Measurements from ENCODE around the gene FBXL17.
A peak's percentile ranks its signal among the peaks of the same experiment; 100 is the strongest.

Gene FBXL17

DNA sequence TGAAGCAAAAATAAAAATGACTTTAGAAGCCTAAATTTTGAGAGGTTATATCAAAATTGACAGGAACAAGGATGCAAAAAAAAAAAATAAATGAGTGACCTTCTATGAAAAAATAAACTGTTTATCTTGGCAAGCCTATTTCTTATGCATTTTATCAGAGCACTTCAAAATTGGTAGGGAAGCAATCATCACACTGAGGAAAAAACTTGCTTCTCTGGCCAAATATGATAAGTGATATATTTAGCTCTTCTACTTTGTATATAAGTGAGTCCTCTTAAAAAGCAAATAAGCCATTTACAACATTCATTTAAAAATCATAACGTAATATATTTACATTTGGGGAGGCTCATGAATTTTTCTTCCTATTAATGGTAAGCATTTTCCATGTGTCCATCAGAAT, 287.1 kb downstream of the FBXL17 start:
- Histone ChIP-seq H3K9me3 (ENCODE audit: control insufficient read depth, insufficient read depth, low read depth, low read length) (no peaks in the 10 kb centered on the region), H3K27ac (ENCODE audit: low read depth, low read length) (no peak overlapping the region), H3K36me3 (ENCODE audit: control insufficient read depth, insufficient read depth, low read length) (no peaks in the 10 kb centered on the region), H3K27me3 (ENCODE audit: control insufficient read depth, insufficient read depth, low read length) (no peaks in the 10 kb centered on the region), H3K9ac (ENCODE audit: low read length) (no peak overlapping the region), H3K4me3 (ENCODE audit: low read depth, low read length) (no peak overlapping the region), H3K4me1 (ENCODE audit: control insufficient read depth, insufficient read depth, low read length) (peaks cover 22% of the 10 kb centered on the region)

DNA sequence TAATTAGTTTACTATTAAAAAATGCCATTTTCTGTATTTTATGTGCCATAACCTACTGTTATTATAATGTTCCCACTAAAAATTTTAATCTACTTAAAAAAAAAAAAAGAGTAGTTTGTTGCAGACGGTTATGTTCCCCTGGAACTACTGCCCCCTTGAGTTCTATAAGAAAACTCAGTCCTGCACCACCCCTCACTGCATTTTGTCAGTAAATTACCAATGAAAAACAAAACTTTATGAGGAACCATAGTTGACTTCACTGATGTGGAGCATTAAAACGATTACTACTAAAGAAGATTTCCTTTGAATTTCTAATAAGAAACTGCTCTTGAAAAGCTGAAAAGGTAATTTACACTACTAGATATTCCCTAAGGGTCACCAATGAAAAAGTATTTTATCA, 288.7 kb downstream of the FBXL17 start:
- H3K4me3 ChIP-seq (ENCODE audit: low read depth, low read length), result no peak overlapping the region
- H3K9ac ChIP-seq (ENCODE audit: low read length), result no peak overlapping the region
- peaks cover 22% of the 10 kb centered on the region for H3K4me1 ChIP-seq (ENCODE audit: control insufficient read depth, insufficient read depth, low read length)
- no peaks in the 10 kb centered on the region for H3K9me3 ChIP-seq (ENCODE audit: control insufficient read depth, insufficient read depth, low read depth, low read length)
- H3K27ac ChIP-seq (ENCODE audit: low read depth, low read length), result no peak overlapping the region
- H3K36me3 ChIP-seq (ENCODE audit: control insufficient read depth, insufficient read depth, low read length), result no peaks in the 10 kb centered on the region
- H3K27me3 ChIP-seq (ENCODE audit: control insufficient read depth, insufficient read depth, low read length), result no peaks in the 10 kb centered on the region

DNA sequence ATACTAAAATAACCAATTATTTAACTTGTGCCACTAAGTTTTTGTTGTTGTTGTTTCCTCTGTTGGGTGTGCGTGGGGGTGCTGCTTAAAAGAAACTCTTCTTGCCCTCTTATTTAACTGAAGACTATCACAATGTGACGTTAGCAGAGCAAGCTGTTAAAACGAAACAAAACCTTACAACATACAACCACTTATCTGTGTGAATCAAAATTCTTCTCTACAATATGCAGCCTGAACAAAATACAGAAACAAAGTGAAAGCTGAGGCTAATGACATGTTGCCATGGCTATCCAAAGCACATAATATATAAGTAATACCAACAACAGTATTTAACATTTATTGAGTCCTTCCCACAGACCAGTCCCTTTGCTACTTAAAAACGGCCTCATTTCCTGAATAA, 291.0 kb downstream of the FBXL17 start:
- Histone ChIP-seq H3K9me3 (ENCODE audit: control insufficient read depth, insufficient read depth, low read depth, low read length) (no peaks in the 10 kb centered on the region), H3K4me1 (ENCODE audit: control insufficient read depth, insufficient read depth, low read length) (peaks cover 22% of the 10 kb centered on the region), H3K27me3 (ENCODE audit: control insufficient read depth, insufficient read depth, low read length) (no peaks in the 10 kb centered on the region), H3K36me3 (ENCODE audit: control insufficient read depth, insufficient read depth, low read length) (no peaks in the 10 kb centered on the region), H3K27ac (ENCODE audit: low read depth, low read length) (no peak overlapping the region), H3K9ac (ENCODE audit: low read length) (no peak overlapping the region), H3K4me3 (ENCODE audit: low read depth, low read length) (no peak overlapping the region)

DNA sequence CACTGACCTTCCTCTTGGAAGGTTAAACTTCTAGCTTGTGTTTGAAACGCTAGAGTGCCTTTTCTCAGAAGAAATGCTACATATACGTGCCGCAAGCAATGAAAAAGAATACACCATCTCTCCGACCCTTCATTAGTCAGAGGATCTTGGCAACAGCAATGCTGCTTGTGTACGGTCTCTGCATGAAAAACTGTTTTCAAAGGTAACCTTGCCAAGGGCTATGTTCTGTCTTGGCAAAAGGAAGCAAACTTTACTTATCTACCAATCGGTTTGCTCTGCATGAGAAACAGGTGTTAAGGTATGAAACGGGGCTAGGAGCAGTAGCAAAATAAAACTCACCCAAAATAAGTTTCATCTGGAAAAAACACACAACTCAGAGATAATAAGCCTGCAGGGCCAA, 297.8 kb downstream of the FBXL17 start:
- Histone ChIP-seq H3K4me1 (ENCODE audit: control insufficient read depth, insufficient read depth, low read length) (peaks cover 62% of the 10 kb centered on the region), H3K9me3 (ENCODE audit: control insufficient read depth, insufficient read depth, low read depth, low read length) (no peaks in the 10 kb centered on the region), H3K27me3 (ENCODE audit: control insufficient read depth, insufficient read depth, low read length) (no peaks in the 10 kb centered on the region), H3K27ac (ENCODE audit: low read depth, low read length) (no peak overlapping the region), H3K4me3 (ENCODE audit: low read depth, low read length) (no peak overlapping the region), H3K36me3 (ENCODE audit: control insufficient read depth, insufficient read depth, low read length) (no peaks in the 10 kb centered on the region), H3K9ac (ENCODE audit: low read length) (no peak overlapping the region)

DNA sequence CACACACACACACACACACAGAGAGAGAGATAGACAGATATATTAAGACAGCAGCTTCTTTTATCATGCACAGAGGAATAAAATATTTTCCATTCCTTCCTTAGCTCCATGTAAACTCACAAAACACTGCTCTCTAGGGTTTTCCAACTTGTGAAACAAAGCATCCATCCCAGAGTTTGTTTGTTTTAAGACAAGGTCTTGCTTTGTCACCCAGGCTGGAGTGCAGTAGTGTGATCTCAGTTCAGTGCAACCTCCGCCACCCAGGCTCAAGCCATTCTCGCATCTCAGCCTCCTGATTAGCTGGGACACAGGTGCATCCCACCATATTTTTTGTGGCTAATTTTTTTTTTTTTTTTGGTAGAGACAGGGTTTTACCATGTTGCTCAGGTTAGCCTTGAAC, 298.7 kb downstream of the FBXL17 start:
- Histone ChIP-seq H3K36me3 (ENCODE audit: control insufficient read depth, insufficient read depth, low read length) (no peaks in the 10 kb centered on the region), H3K4me3 (ENCODE audit: low read depth, low read length) (no peak overlapping the region), H3K9ac (ENCODE audit: low read length) (no peak overlapping the region), H3K4me1 (ENCODE audit: control insufficient read depth, insufficient read depth, low read length) (peaks cover 67% of the 10 kb centered on the region), H3K27me3 (ENCODE audit: control insufficient read depth, insufficient read depth, low read length) (no peaks in the 10 kb centered on the region), H3K27ac (ENCODE audit: low read depth, low read length) (no peak overlapping the region), H3K9me3 (ENCODE audit: control insufficient read depth, insufficient read depth, low read depth, low read length) (no peaks in the 10 kb centered on the region)

DNA sequence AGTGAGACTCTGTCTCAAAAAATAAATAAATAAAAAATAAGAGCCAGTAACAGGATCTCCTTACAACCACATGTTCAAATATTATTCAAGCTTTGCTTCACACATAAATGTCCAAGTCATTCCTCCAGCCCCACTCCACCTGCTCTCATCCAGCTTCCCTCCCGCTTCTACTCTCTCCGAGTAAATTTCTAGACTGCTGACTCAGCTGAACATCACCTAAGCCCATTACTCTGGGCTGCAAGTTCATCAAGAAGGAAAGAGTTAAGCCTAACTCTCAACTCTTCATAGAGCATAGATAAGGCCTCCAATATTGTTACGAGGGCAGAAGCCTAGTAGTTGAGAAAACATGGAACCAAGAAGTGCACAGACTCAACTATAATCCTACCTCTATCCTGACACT, 300.2 kb downstream of the FBXL17 start:
- peak overlapping the region; percentile 80; the same call in 1 of the 2 replicates for H3K27ac ChIP-seq (ENCODE audit: low read depth, low read length)
- H3K4me3 ChIP-seq (ENCODE audit: low read depth, low read length), result no peak overlapping the region
- H3K9ac ChIP-seq (ENCODE audit: low read length), result no peak overlapping the region
- no peaks in the 10 kb centered on the region for H3K9me3 ChIP-seq (ENCODE audit: control insufficient read depth, insufficient read depth, low read depth, low read length)
- no peaks in the 10 kb centered on the region for H3K36me3 ChIP-seq (ENCODE audit: control insufficient read depth, insufficient read depth, low read length)
- H3K4me1 ChIP-seq (ENCODE audit: control insufficient read depth, insufficient read depth, low read length), result peaks cover 80% of the 10 kb centered on the region
- H3K27me3 ChIP-seq (ENCODE audit: control insufficient read depth, insufficient read depth, low read length), result no peaks in the 10 kb centered on the region

DNA sequence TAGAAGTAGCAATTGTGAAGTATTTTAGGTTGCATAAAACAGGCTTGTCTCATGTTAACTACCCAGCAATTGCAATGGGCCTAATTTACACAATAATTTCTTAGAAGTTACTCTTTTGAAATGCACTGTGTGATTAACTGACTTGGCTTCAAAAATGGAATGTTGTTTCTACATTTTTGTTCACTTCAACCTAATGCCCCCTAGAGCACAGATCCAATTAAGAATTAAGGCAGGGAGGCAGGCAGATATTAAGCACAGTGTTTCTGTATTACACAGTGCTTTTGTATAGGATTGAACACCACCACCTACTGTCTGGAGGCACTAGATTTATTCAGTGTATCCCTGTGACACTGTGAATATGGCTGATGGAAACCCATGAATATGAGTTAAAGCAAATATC, 302.1 kb downstream of the FBXL17 start:
- Histone ChIP-seq H3K4me1 (ENCODE audit: control insufficient read depth, insufficient read depth, low read length) (peaks cover 86% of the 10 kb centered on the region), H3K4me3 (ENCODE audit: low read depth, low read length) (0 out of 2 replicates have a peak overlapping the region, but pooled peaks have one; percentile 1), H3K9ac (ENCODE audit: low read length) (peak overlapping the region; percentile 24), H3K27ac (ENCODE audit: low read depth, low read length) (peak overlapping the region; percentile 80), H3K36me3 (ENCODE audit: control insufficient read depth, insufficient read depth, low read length) (no peaks in the 10 kb centered on the region), H3K27me3 (ENCODE audit: control insufficient read depth, insufficient read depth, low read length) (no peaks in the 10 kb centered on the region), H3K9me3 (ENCODE audit: control insufficient read depth, insufficient read depth, low read depth, low read length) (no peaks in the 10 kb centered on the region)

DNA sequence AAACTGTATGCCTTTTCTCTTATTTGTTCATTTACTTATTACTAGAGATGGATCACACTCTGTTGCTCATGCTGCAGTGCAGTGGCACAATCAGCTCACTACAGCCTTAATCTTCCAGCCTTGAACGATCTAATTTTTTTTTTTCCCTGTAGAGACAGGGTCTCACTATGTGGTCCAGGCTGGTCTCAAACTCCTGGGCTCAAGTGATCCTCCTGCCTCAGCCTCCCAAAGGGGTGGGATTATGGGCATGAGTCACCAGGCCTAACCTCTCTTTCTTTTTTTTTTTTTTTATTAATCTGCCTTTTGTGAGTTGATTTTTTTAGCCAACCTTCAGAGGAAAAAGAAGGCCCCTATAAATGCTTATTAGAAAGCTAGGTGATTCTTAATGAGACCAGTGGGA, 303.0 kb downstream of the FBXL17 start:
- H3K27ac ChIP-seq (ENCODE audit: low read depth, low read length), result peak overlapping the region; percentile 80; the same call in 1 of the 2 replicates
- peaks cover 1% of the 10 kb centered on the region for H3K9me3 ChIP-seq (ENCODE audit: control insufficient read depth, insufficient read depth, low read depth, low read length)
- peak overlapping the region; percentile 50 for H3K9ac ChIP-seq (ENCODE audit: low read length)
- H3K27me3 ChIP-seq (ENCODE audit: control insufficient read depth, insufficient read depth, low read length), result no peaks in the 10 kb centered on the region
- no peak overlapping the region for H3K4me3 ChIP-seq (ENCODE audit: low read depth, low read length)
- peaks cover 84% of the 10 kb centered on the region for H3K4me1 ChIP-seq (ENCODE audit: control insufficient read depth, insufficient read depth, low read length)
- no peaks in the 10 kb centered on the region for H3K36me3 ChIP-seq (ENCODE audit: control insufficient read depth, insufficient read depth, low read length)

DNA sequence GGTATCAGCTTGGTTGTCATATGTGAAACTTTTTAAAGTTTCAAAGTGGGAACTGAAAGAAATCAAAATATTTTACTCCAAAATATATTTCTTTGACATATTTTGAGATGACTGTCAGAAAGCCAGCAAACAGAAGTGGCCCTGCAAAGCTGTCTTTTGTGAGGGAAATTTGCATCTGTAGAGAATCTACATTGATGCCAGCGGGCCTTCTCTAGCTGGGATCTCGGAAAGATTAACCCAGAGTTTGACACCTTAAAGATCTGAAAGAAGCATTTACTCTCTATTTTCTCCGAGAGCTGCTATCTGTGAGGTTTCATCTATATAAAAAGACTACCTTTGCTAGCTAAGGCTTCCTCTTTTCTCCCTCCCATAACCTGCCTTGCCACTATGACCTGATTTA, 303.6 kb downstream of the FBXL17 start:
- peak overlapping the region; percentile 50 for H3K9ac ChIP-seq (ENCODE audit: low read length)
- peaks cover 79% of the 10 kb centered on the region for H3K4me1 ChIP-seq (ENCODE audit: control insufficient read depth, insufficient read depth, low read length)
- peaks cover 5% of the 10 kb centered on the region for H3K9me3 ChIP-seq (ENCODE audit: control insufficient read depth, insufficient read depth, low read depth, low read length)
- no peaks in the 10 kb centered on the region for H3K36me3 ChIP-seq (ENCODE audit: control insufficient read depth, insufficient read depth, low read length)
- no peaks in the 10 kb centered on the region for H3K27me3 ChIP-seq (ENCODE audit: control insufficient read depth, insufficient read depth, low read length)
- H3K4me3 ChIP-seq (ENCODE audit: low read depth, low read length), result no peak overlapping the region
- H3K27ac ChIP-seq (ENCODE audit: low read depth, low read length), result peak overlapping the region; percentile 91; the same call in 1 of the 2 replicates

DNA sequence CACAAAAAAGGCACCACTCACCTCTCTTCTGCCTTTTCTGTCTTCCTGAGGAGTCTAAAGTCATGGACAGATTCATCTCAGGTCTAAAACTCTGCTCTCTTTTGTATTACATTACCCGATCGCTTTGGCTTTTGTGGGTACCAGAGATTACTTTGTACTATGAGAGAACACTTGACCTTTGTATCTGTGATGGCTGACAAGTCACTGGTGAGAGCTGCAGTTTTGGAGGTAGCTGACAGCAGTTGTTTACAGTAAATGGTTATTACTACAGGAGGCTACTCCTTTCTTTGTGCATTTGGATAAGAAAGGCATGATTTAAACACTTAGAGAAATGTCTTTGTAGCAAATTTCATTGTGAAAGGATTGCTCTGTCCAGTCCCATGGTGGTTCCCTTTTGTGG, 307.3 kb downstream of the FBXL17 start:
- peaks cover 9% of the 10 kb centered on the region for H3K9me3 ChIP-seq (ENCODE audit: control insufficient read depth, insufficient read depth, low read depth, low read length)

DNA sequence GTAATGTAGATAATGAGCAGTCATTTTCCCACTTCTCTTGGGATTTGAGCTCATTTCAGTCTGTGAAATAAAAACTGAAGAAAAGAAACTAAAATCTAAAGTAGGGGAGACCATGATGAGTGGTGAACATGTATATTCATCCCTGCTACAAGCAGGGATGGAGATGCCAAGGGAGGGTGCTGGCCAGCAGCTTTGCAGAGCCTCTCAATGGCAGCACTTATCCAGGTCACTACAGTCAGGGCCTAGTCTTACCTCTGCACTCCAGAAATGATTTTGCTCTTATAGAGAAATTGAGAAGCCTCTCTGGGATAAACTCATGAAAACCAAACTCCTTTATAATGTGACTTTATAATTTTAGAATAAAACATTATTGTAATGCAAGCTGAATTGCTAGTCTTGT, 317.6 kb downstream of the FBXL17 start:
- no peaks in the 10 kb centered on the region for H3K27me3 ChIP-seq (ENCODE audit: control insufficient read depth, insufficient read depth, low read length)
- H3K27ac ChIP-seq (ENCODE audit: low read depth, low read length), result no peak overlapping the region
- H3K9me3 ChIP-seq (ENCODE audit: control insufficient read depth, insufficient read depth, low read depth, low read length), result no peaks in the 10 kb centered on the region
- peaks cover 7% of the 10 kb centered on the region; the same call in 1 of the 2 replicates for H3K4me1 ChIP-seq (ENCODE audit: control insufficient read depth, insufficient read depth, low read length)
- no peak overlapping the region for H3K4me3 ChIP-seq (ENCODE audit: low read depth, low read length)
- no peaks in the 10 kb centered on the region for H3K36me3 ChIP-seq (ENCODE audit: control insufficient read depth, insufficient read depth, low read length)
- H3K9ac ChIP-seq (ENCODE audit: low read length), result no peak overlapping the region

More for the DNA sequence above, 307.3 kb downstream of the FBXL17 start:
- no peak overlapping the region for H3K4me3 ChIP-seq (ENCODE audit: low read depth, low read length)
- no peaks in the 10 kb centered on the region for H3K36me3 ChIP-seq (ENCODE audit: control insufficient read depth, insufficient read depth, low read length)
- no peaks in the 10 kb centered on the region for H3K27me3 ChIP-seq (ENCODE audit: control insufficient read depth, insufficient read depth, low read length)
- no peak overlapping the region for H3K9ac ChIP-seq (ENCODE audit: low read length)
- H3K4me1 ChIP-seq (ENCODE audit: control insufficient read depth, insufficient read depth, low read length), result peaks cover 43% of the 10 kb centered on the region
- H3K27ac ChIP-seq (ENCODE audit: low read depth, low read length), result peak overlapping the region; percentile 59

DNA sequence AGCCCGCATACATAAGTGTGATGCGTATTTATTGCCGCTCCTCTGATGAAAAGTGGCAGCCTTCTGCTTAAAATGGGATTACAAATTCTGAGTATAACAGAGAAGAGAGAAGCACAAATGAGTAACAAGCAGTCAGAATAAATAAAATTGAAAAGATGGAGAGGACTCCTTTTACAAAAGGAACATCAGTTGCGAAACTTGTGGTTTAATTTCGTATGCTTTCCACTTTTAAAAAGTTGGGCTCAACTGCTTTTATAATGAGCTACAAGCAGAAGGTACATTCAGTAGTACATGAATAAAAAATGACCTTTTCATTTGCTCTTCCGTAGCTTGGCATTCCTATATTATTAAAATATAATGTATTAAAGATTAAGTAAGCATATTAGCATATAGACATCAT, 320.0 kb downstream of the FBXL17 start:
- no peaks in the 10 kb centered on the region for H3K36me3 ChIP-seq (ENCODE audit: control insufficient read depth, insufficient read depth, low read length)
- H3K9me3 ChIP-seq (ENCODE audit: control insufficient read depth, insufficient read depth, low read depth, low read length), result no peaks in the 10 kb centered on the region
- H3K4me1 ChIP-seq (ENCODE audit: control insufficient read depth, insufficient read depth, low read length), result peaks cover 9% of the 10 kb centered on the region; the same call in 1 of the 2 replicates

More for the DNA sequence above, 320.0 kb downstream of the FBXL17 start:
- Histone ChIP-seq H3K4me3 (ENCODE audit: low read depth, low read length) (no peak overlapping the region), H3K27me3 (ENCODE audit: control insufficient read depth, insufficient read depth, low read length) (no peaks in the 10 kb centered on the region), H3K27ac (ENCODE audit: low read depth, low read length) (no peak overlapping the region), H3K9ac (ENCODE audit: low read length) (no peak overlapping the region)
